B cell (primary cell): ENCODE measurements around the gene TMEM254.

ENCODE experiments used
- EZH2 ChIP-seq: IDR thresholded peaks from 2 replicates; pipeline ENCODE4 v1.6.1; 2012; ENCODE audit warnings: borderline replicate concordance, low read depth, mild to moderate bottlenecking, moderate library complexity, low read length; ENCODE audit not compliant: insufficient read depth, poor library complexity, severe bottlenecking
- TF ChIP-seq, protein P1 (sequence below): fragments of 200-600 bp; IDR thresholded peaks from one replicate; pipeline ENCODE4 v1.8.0; 2022; ENCODE audit warnings: antibody characterized with exemption, mild to moderate bottlenecking

DNA sequence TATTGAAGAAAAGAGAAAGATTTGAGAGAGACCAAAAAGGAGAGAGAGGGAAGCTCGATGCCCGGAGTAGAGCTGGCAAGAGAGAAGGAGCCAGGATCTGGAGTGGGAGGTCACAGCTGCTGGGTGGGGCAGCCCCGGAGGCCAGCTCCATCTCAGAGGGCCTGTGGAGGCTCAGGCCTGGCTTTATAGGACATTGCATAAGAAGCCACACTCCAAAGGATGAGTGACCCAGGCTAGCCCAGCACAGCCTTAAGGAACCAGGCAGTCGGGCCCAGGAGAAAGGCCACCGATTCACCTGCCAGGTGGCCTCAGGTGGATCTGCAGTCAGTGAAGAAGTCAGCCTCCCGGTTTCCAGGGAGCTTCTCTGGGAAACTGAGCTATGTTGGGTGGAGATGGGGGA lies 54.7 kb downstream of the TMEM254 start:
- TF ChIP-seq, protein P1, sequence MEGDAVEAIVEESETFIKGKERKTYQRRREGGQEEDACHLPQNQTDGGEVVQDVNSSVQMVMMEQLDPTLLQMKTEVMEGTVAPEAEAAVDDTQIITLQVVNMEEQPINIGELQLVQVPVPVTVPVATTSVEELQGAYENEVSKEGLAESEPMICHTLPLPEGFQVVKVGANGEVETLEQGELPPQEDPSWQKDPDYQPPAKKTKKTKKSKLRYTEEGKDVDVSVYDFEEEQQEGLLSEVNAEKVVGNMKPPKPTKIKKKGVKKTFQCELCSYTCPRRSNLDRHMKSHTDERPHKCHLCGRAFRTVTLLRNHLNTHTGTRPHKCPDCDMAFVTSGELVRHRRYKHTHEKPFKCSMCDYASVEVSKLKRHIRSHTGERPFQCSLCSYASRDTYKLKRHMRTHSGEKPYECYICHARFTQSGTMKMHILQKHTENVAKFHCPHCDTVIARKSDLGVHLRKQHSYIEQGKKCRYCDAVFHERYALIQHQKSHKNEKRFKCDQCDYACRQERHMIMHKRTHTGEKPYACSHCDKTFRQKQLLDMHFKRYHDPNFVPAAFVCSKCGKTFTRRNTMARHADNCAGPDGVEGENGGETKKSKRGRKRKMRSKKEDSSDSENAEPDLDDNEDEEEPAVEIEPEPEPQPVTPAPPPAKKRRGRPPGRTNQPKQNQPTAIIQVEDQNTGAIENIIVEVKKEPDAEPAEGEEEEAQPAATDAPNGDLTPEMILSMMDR: no peak
- TF ChIP-seq EZH2: no peak
